Right ventricle myocardium inferior (tissue), 1 donor: ENCODE results near the gene RABGEF1. TPM values are rescaled to one million over a fixed set of nuclear protein-coding genes. Genes with fewer than 3 reads are reported as not detected.
A peak's percentile ranks its signal among the peaks of the same experiment; 100 is the strongest.
"Not testable (repeated sequence)": the region's sequence is repeated elsewhere in the genome, so short reads cannot be mapped to it uniquely, and the experiment has no call there.

ENCODE experiments used
- ATAC-seq: fragments of 200-7000 bp; cut with Tn5 transposase; one replicate; pipeline ENCODE4 v1.9.1; 2020; ENCODE audit warnings: mild to moderate bottlenecking, moderate library complexity
- DNase-seq: peaks from one replicate; pipeline ENCODE4 v3.0.0; 2021; ENCODE audit errors: missing footprints
- intact Hi-C: fragments of 100-400 bp; cut with DNase I; formaldehyde crosslinking; loops from one replicate; pipeline ENCODE4 v1.11.0; 2022
- total RNA-seq: library from RNA; stranded (reverse); fragmentation: NEBNext Ultra II Directional; extraction: Animal tissue kit (Norgen Biotek cat#: 25700); gene quantifications from one replicate; pipeline ENCODE4 v1.2.1, GENCODE V29; 2021
- donor health status: DM: no; HTN: yes; CAD: no; lungs with severe emphysema.

The RABGEF1 gene
- total RNA-seq, 1 donor from 2014 or later, result 16.4 TPM

- DNase-seq (no peak), ATAC-seq (no peak)
- intact Hi-C loops, result no loop called here
These were observed 16.4 kb downstream of the RABGEF1 start for GRCh38 chr7:66756889-66757288.

DNA sequence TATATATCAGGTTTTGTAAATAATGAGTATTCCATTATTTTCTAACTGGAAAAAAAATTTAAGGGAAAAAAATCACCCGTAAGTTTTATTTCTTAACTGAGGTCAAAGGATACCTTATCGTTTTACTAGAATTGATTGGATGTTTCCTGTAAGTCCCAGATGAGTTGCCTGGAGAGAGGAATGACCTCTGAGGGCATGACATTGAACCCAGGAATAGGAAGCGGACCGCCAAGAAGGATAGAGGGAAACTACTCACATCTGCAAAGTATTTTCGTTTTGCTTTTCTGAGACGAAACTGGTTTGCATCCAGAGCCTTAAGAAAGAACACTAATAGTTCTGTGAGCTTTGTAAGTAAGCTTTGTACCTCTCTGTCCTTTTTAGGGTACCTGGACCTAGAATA, 17.4 kb downstream of the RABGEF1 start:
- intact Hi-C loops, result no loop called here
- ATAC-seq (no peak), DNase-seq (no peak)

- DNase-seq (no peak), ATAC-seq (peak; percentile 39)
- intact Hi-C loops, result no loop called here
These were observed 18.6 kb downstream of the RABGEF1 start for GRCh38 chr7:66758950-66759628.

- ATAC-seq, intact Hi-C loops, DNase-seq: not testable (repeated sequence)
These were observed 22.6 kb downstream of the RABGEF1 start for GRCh38 chr7:66763183-66763582.

GRCh38 chr7:66763633-66764355, 23.3 kb downstream of the RABGEF1 start:
- DNase-seq, ATAC-seq, intact Hi-C loops: not testable (repeated sequence)

DNA sequence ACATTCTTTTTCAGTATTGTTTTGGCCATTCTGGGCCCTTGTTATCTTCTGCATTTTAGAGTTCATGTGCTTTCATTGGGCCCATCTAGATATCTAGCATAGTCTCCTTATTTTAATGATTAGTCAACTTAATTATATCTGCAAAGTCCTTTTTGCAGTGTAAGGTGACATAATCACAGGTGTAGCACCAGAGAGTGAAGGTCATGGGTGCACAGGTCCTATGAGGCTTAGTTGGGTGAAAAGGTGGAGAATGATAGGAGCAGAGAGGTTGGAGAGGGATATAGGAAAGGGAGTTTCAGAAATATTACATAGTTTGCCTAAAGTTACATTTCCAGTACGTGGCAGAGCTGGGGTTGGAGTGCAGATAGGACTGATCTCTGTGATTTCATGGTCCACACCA, 24.4 kb downstream of the RABGEF1 start:
- intact Hi-C loops, DNase-seq, ATAC-seq: not testable (repeated sequence)

DNA sequence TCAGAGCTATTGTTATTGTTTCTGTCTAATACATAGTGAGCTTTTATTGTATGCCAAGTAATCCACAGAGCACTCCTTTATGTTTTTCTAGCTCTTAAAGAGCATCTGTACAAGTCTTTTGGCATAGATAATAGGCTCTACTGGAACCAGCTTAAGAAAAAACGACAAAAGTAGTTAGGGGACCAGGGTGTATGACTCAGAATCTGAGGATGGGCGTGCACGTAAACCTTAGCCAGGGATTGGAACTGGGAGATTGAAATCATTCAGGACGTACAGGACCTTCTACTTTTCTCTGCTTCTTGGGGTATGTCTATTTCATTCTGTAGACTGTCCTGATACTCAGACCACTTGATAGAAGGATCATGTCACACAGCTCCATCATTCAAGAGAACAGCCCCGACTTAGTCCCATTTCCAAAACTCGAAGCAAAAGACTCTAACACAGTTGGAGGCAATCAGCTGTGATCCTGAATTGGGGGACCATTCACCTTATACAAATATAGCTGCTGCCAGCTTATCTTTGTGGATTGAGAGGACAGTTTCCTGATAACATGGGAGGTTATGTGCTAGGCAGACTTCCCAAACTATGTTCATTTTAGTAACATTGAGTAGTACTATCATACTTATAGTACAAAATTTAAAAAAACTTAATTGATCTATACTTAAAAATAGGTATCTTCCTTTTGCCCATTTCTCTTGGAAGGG, 24.9 kb downstream of the RABGEF1 start:
- ATAC-seq, intact Hi-C loops, DNase-seq: not testable (repeated sequence)

DNA sequence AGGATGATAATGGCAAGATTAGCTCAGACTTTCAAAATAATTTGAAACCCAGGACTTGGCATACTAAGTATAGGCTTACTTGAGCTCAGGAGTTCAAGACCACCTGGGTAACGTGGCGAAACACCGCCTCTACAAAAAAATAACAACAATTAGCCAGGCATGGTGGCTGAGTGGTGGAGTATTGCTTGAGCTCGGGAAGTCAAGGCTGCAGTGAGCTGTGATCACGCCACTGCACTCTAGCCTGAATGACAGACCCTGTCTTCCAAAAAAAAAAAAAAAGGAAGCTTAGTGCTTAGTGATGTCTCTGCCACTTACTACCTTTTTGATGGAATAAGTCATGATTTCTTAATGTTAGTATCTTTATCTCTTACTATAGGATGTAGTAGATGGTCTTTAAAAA, 25.5 kb downstream of the RABGEF1 start:
- no peak for ATAC-seq
- DNase-seq, result no peak
- intact Hi-C loops, result no loop called here

DNA sequence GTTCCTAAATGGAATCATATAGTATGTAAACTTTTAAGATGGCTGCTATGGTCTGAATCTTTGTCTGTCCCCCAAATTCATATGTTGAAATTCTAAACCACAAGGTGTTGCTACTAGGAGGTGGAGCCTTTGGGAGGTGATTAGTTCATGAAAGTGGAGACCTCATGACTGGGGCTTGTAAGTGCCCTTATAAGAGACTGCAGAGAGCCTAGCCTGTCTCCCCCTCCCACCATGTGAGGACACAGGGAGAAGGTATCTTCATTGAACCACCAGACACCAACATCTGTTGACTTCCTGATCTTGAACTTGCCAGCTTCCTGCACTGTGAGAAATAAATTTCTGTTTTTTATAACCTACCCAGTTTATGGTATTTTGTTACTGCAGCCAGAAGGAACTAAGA, 27.0 kb downstream of the RABGEF1 start:
- ATAC-seq, intact Hi-C loops, DNase-seq: not testable (repeated sequence)

DNA sequence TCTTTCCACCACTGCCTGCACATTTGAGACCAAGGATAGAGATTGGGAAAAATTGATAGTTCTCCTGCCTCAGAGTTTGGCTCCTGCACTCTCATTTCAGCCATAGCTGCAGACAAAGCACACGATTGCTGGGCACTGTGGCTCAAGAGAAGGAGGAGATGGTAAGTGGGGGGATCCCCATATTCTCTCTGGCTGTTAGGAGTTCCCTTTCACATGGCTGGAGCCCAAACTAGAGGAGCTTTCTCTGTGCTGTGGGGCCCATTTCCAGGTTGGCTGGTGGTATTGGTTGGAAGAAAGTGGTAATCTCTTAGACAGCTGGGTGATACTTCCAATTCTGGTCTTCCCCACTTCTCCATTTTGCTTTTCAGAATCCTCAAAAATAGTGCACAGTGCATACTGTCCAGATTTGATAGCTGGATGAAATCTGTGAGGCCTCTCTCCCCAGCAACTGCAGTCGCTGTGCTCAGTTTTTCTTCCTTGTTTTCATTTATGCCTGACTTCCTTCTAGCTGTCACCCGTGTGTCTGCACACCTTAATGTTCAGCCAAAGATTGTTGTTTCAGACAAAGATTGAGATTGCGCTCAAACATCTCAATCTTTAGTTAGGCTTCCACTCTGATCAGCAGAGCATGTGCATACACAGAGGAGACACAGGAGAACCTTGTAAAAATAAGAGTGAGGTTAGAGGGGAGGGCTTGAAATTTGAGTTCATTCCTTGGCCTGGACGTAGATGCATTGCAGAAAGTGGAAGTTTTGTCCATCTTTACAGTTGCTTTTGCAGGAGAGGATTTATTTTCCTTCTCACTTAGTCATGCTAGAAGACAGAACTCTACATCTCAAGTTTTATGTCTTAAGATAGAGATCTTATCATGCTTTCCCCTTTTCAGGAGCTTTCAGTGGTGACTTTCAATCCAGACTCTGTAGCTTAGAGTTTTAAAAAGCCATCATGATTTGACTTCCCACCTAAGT, 28.6 kb downstream of the RABGEF1 start:
- ATAC-seq, result no peak

DNA sequence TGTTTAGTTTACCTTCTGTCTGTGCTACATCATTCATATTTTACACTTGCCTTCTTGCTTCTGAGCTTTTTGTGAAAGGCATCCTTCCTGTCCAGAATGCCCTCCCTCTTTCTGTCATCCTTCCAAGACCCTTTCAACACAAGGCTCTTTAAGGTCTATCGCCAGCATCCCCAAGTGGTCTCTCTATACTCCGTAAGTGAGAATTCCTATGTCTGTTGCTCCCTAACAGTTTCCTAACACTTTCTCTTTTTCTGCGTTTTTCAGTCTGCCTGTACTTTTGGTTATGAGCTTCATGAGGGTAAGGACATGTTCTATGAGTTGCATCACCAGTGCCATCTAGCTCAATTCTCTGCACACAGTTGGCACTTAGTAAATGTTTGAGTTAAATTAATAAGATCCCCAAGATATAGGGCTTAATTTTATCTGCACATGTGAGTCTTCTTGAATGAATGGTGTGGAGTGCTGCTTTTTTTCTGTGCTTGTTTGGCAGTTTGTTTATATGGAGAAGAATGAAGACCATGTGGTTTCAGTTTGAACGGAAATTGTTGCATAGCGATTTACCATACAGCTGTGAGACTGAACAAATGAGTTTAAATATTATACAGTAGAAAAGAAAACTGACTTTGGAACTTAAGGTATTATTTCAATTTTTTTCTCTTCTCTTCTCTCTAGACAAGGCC, 29.4 kb downstream of the RABGEF1 start:
- intact Hi-C loops, result no loop called here
- DNase-seq (no peak), ATAC-seq (peak; percentile 39)

More for the DNA sequence above, 28.6 kb downstream of the RABGEF1 start:
- DNase-seq, result no peak
- intact Hi-C loops, result no loop called here

DNA sequence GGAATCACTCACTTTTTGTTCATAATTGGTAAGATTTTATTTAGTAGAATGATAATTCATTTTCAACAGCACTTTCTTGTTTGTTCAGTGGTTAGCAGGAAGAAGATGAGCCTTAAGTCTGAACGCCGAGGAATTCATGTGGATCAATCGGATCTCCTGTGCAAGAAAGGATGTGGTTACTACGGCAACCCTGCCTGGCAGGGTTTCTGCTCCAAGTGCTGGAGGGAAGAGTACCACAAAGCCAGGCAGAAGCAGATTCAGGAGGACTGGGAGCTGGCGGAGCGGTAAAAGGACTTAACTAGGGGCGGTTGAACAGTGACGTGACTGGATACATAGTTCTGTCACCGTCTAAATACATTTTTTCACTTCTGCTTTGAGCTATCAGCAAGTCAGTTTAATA, 31.3 kb downstream of the RABGEF1 start:
- intact Hi-C loops, result no loop called here
- no peak for ATAC-seq
- no peak for DNase-seq

DNA sequence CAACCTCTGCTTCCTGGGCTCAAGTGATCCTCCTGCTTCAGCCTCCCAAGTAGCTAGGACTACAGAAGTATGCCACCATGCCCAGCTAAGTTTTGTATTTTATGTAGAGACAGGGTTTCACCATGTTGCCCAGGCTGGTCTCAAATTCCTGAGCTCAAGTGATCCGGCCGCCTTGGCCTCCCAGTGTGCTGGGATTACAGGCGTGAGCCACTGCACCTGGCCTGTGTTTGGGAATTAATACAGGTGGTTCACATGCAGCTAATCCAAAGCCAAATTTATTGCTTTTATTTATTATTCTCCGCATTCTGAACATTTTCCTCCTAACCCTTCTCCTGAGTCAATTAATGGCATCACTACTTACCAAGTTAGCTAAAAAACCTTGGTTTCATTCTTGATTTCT, 33.2 kb downstream of the RABGEF1 start:
- ATAC-seq, intact Hi-C loops, DNase-seq: not testable (repeated sequence)

DNA sequence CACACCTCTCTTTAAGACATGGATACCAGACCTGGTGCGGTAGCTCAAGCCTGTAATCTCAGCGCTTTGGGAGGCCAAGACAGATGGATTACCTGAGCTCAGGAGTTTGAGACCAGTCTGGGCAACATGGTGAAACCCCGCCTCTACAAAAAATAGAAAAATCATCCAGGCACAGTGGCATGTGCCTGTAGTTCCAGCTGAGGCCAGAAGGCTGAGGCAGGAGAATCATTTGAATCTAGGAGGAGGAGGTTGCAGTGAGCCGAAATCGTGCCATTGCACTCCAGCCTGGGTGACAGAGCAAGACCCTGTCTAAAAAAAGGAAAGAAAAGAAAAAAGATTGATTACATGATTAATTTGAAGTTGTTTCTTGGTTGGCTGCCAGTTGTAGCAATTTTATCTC, 35.9 kb downstream of the RABGEF1 start:
- intact Hi-C loops, DNase-seq, ATAC-seq: not testable (repeated sequence)

DNA sequence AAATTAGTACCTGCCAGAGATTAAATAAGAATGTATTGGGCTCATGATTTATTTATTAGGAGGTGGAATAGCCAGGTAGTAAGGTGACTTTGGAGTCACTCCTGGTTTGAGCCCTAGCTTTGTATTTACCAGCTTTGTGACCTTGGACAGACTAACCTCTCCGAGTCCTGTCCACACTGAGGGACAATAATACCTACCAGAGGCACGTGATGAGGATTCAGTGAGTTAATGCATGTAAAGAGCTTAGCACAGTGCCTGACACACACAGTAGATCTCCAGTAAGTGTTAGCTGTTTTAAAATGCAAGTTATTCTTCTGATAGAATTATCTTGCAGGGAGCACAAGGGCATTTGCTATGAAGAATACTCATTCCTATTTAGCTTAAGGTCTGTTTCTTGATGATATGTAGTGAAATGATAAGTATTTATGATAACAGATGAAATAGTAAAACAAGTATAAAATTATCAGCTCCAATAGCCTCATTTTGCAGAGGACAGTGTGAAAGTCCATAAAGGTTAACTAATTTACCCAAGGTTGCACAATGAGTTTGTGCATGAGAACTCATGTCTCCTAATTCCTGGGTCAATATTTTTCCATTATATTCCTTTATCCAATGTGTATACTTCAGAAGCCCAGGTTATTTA, 36.4 kb downstream of the RABGEF1 start:
- intact Hi-C loops, result no loop called here
- no peak for DNase-seq
- ATAC-seq, result no peak

DNA sequence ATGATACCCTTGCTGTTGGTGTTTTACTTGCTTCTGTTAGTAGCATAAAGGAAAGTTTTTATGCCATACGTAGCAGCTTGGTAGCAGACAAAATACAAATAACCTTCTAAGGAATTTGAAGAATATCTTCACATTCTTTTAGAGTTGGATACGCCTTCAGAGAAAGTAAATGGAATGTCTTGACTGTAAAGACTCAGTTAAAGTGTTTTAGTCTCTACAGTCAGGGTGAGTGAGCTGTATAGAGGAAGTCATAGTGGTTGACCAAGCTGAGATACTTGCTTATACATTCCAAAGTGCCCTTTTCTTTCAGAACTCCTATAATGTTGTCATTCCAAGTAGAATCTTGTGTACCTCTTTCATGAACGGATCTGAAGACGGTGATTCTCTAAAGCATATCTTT, 37.7 kb downstream of the RABGEF1 start:
- intact Hi-C loops, result no loop called here
- ATAC-seq (no peak), DNase-seq (no peak)

- no peak for ATAC-seq
- no peak for DNase-seq
- intact Hi-C loops, result no loop called here
These were observed 39.3 kb downstream of the RABGEF1 start for GRCh38 chr7:66779669-66780409.
